ENCODE data around the gene GABBR1. TPM values are rescaled to one million over a fixed set of nuclear protein-coding genes. Genes with fewer than 3 reads are reported as not detected.

GABBR1 gene
- polyA plus RNA-seq = 108 and 120 TPM in 2 replicates
- 212 and 216 TPM in 2 replicates for polyA minus RNA-seq

GRCh38 chr6:29632789-29633533 is at the start of gene GABBR1:
Gene GABBR1 (minus strand): TSS chr6:29633183. CDS start chr6:29632385, 798 bp downstream.
- Histone ChIP-seq H3K36me3 (ENCODE audit: insufficient read depth, low read length) (no peaks in the 10 kb centered on the region), H4K20me1 (ENCODE audit: insufficient read depth) (no peaks in the 10 kb centered on the region), H3K27me3 (ENCODE audit: insufficient read depth, low read depth, low read length) (no peaks in the 10 kb centered on the region), H3K9me2 (ENCODE audit: insufficient read depth, low read length) (no peaks in the 10 kb centered on the region), H3K27ac (ENCODE audit: low read length) (peak within 1 kb of the TSS; percentile 95), H3K9ac (ENCODE audit: low read length) (peak within 1 kb of the TSS; percentile 95), H3F3A (ENCODE audit: insufficient read depth, low read length, poor library complexity, severe bottlenecking) (no peaks in the 10 kb centered on the region), H3K4me2 (ENCODE audit: low read length) (peak within 1 kb of the TSS; percentile 99), H3K4me3 (ENCODE audit: low read length) (peak within 1 kb of the TSS; percentile 69), H3K9me3 (ENCODE audit: low read length) (no peaks in the 10 kb centered on the region), H2AFZ (ENCODE audit: low read depth, low read length) (peak within 1 kb of the TSS; percentile 80), H3K79me2 (replicated peaks; ENCODE audit: insufficient read depth, low read length) (peaks cover 10% of the 10 kb centered on the region)
- TF ChIP-seq EP300 (conservative IDR thresholded peaks at IDR 0.05; ENCODE audit: poor library complexity, severe bottlenecking) = peak; percentile 58
- no peak for TF ChIP-seq CTCF (IDR thresholded peaks at IDR 0.05; ENCODE audit: poor library complexity, severe bottlenecking)
- peak; percentile 98 for TF ChIP-seq POLR2AphosphoS5 (IDR thresholded peaks at IDR 0.05)
- TF ChIP-seq MXI1 (conservative IDR thresholded peaks at IDR 0.05; ENCODE audit: poor library complexity, severe bottlenecking) = peak; percentile 76
- no peak for TF ChIP-seq EZH2 (IDR thresholded peaks at IDR 0.05; ENCODE audit: borderline replicate concordance, insufficient read depth, low read length, poor library complexity, severe bottlenecking)
- TF ChIP-seq SMC3 (conservative IDR thresholded peaks at IDR 0.05; ENCODE audit: poor library complexity) = peak; percentile 40
- peak; percentile 88 for TF ChIP-seq REST (IDR thresholded peaks at IDR 0.05; ENCODE audit: borderline replicate concordance)
- peak; percentile 93 for TF ChIP-seq TAF1 (IDR thresholded peaks at IDR 0.05; ENCODE audit: low read depth)
- no peak for TF ChIP-seq RAD21 (conservative IDR thresholded peaks at IDR 0.05)

- H4K20me1 ChIP-seq (ENCODE audit: insufficient read depth) = no peaks in the 10 kb centered on the region
- no peaks in the 10 kb centered on the region for H3K79me2 ChIP-seq (replicated peaks; ENCODE audit: insufficient read depth, low read length)
- no peaks in the 10 kb centered on the region for H3K9me2 ChIP-seq (ENCODE audit: insufficient read depth, low read length)
- no peak overlapping the region for H3K4me3 ChIP-seq (ENCODE audit: low read length)
- H3K27me3 ChIP-seq (ENCODE audit: insufficient read depth, low read depth, low read length) = no peaks in the 10 kb centered on the region
- no peak overlapping the region for H3K27ac ChIP-seq (ENCODE audit: low read length)
- H3K4me2 ChIP-seq (ENCODE audit: low read length) = no peak overlapping the region
- no peaks in the 10 kb centered on the region for H3K9me3 ChIP-seq (ENCODE audit: low read length)
- H3F3A ChIP-seq (ENCODE audit: insufficient read depth, low read length, poor library complexity, severe bottlenecking) = no peaks in the 10 kb centered on the region
- TF ChIP-seq REST (IDR thresholded peaks at IDR 0.05; ENCODE audit: borderline replicate concordance) (no peak), TAF1 (IDR thresholded peaks at IDR 0.05; ENCODE audit: low read depth) (no peak), POLR2AphosphoS5 (IDR thresholded peaks at IDR 0.05) (no peak), MXI1 (conservative IDR thresholded peaks at IDR 0.05; ENCODE audit: poor library complexity, severe bottlenecking) (no peak), EP300 (conservative IDR thresholded peaks at IDR 0.05; ENCODE audit: poor library complexity, severe bottlenecking) (no peak), RAD21 (conservative IDR thresholded peaks at IDR 0.05) (no peak), EZH2 (IDR thresholded peaks at IDR 0.05; ENCODE audit: borderline replicate concordance, insufficient read depth, low read length, poor library complexity, severe bottlenecking) (no peak), CTCF (IDR thresholded peaks at IDR 0.05; ENCODE audit: poor library complexity, severe bottlenecking) (no peak), SMC3 (conservative IDR thresholded peaks at IDR 0.05; ENCODE audit: poor library complexity) (no peak)
- H2AFZ ChIP-seq (ENCODE audit: low read depth, low read length) = no peak overlapping the region
- no peak overlapping the region for H3K9ac ChIP-seq (ENCODE audit: low read length)
- no peaks in the 10 kb centered on the region for H3K36me3 ChIP-seq (ENCODE audit: insufficient read depth, low read length)
Observed at GRCh38 chr6:29681811-29682210, 48.8 kb upstream of the GABBR1 start.
